HepG2 (cell line): ENCODE measurements around the gene PC.

Experiments
- CTCF ChIP-seq: sonication (generic); formaldehyde crosslinking; IDR thresholded peaks from 2 replicates; pipeline ENCODE4 v1.5.0; 2020; ENCODE audit warnings: mild to moderate bottlenecking, missing genetic modification reagents, moderate library complexity
- MIER2 ChIP-seq: IDR thresholded peaks from 2 replicates; pipeline ENCODE4 v1.6.1; 2016; ENCODE audit warnings: missing biosample characterization, missing genetic modification reagents
- MYC ChIP-seq: sonication (generic); formaldehyde crosslinking; IDR thresholded peaks from 2 replicates; pipeline ENCODE4 v1.9.0; 2021; ENCODE audit warnings: missing genetic modification reagents, borderline replicate concordance
- PAX8 ChIP-seq: sonication (generic); formaldehyde crosslinking; IDR thresholded peaks from 2 replicates; pipeline ENCODE4 v1.8.0; 2022; ENCODE audit warnings: mild to moderate bottlenecking, missing genetic modification reagents, borderline replicate concordance
- RNF2 ChIP-seq: fragments of 450-650 bp; conservative IDR thresholded peaks from 2 replicates; pipeline ENCODE4 v1.6.1; 2016; ENCODE audit warnings: low read depth
- UBTF ChIP-seq: sonication (generic); formaldehyde crosslinking; IDR thresholded peaks from 2 replicates; pipeline ENCODE4 v1.4.0; 2020; ENCODE audit warnings: mild to moderate bottlenecking, missing genetic modification reagents

- TF ChIP-seq CTCF (no peak), MIER2 (CRISPR knock-in tag) (no peak), PAX8 (CRISPR knock-in tag) (no peak), MYC (CRISPR knock-in tag) (no peak), UBTF (CRISPR knock-in tag) (no peak), RNF2 (no peak)
Observed at GRCh38 chr11:66892911-66893310, 65.3 kb downstream of the PC start.
